ENCODE measurements around the gene ZNF511.

- TF ChIP-seq EZH2 (IDR thresholded peaks at IDR 0.05; ENCODE audit: borderline replicate concordance, insufficient read depth, low read depth, low read length, poor library complexity, severe bottlenecking), result no peak
- TF ChIP-seq CTCF (IDR thresholded peaks at IDR 0.05), result no peak
Measured at GRCh38 chr10:133272964-133273420, 35.7 kb upstream of the ZNF511 start.
